Tibial nerve (tissue), 4 donors: Measurements from ENCODE around the gene MFSD11. TPM values are rescaled to one million over a fixed set of nuclear protein-coding genes. Genes with fewer than 3 reads are reported as not detected.
"Not testable (repeated sequence)": the region's sequence is repeated elsewhere in the genome, so short reads cannot be mapped to it uniquely, and the experiment has no call there.

ENCODE experiments used
- DNase-seq, 2 donors: peaks; one replicate each; pipeline ENCODE4 v3.0.0-alpha.2; 2019; ENCODE audit warnings: low spot score in 2 of 2
- H3K27ac ChIP-seq, 4 donors: fragments of 200-600 bp; sonication (generic) in 3 of 4; one replicate each; pipeline ENCODE4 v1.5.1; 2017 to 2019; ENCODE audit warnings: mild to moderate bottlenecking in 1 of 4
- H3K27me3 ChIP-seq, 2 donors: fragments of 200-600 bp; sonication (generic) in 1 of 2; one replicate each; pipeline versions ENCODE4 v1.5.1 to v1.6.0; 2017 to 2019
- H3K36me3 ChIP-seq, 3 donors: fragments of 200-600 bp; sonication (generic); one replicate each; pipeline ENCODE4 v1.5.1; 2018 to 2019
- H3K4me1 ChIP-seq, 4 donors: fragments of 200-600 bp; sonication (generic) in 3 of 4; one replicate each; pipeline ENCODE4 v1.5.1; 2017 to 2019
- H3K4me3 ChIP-seq, 4 donors: fragments of 200-600 bp; sonication (generic) in 3 of 4; one replicate each; pipeline ENCODE4 v1.5.1; 2017 to 2019; ENCODE audit warnings: mild to moderate bottlenecking in 1 of 4, moderate library complexity in 1 of 4
- H3K9me3 ChIP-seq, 4 donors: fragments of 200-600 bp; sonication (generic) in 3 of 4; one replicate each; pipeline ENCODE4 v1.5.1; 2017 to 2019
- EP300 ChIP-seq, 2 donors: sonication (generic); formaldehyde crosslinking; IDR thresholded peaks; one replicate each; pipeline ENCODE4 v1.6.1; 2017; ENCODE audit warnings: antibody characterized with exemption in 2 of 2, mild to moderate bottlenecking in 1 of 2
- POLR2A ChIP-seq, 2 donors: fragments of 450-650 bp; IDR thresholded peaks; one replicate each; pipeline ENCODE4 v1.6.1; 2017; ENCODE audit warnings: antibody characterized with exemption in 2 of 2, mild to moderate bottlenecking in 2 of 2, moderate library complexity in 2 of 2
- WGBS, 2 donors: methylation state at CpG; one replicate each; pipeline ENCODE4 v1.1.5; 2018; 5-methylcytosine and 5-hydroxymethylcytosine counted together
- total RNA-seq, 4 donors: library from RNA; depleted of rRNA; stranded (reverse); fragments of >200 nt; gene quantifications; one replicate each; pipeline ENCODE4 v1.1.0, GENCODE V29; 2016
- TF ChIP-seq, protein P1 (sequence below), 5 experiments: fragments of 200-600 bp in 3 of 5; fragments of 450-650 bp in 2 of 5; sonication (generic) in 3 of 5; IDR thresholded peaks; one replicate each; pipeline ENCODE4 v1.5.1; 2016 to 2019; ENCODE audit warnings: antibody characterized with exemption in 5 of 5, mild to moderate bottlenecking in 3 of 5, moderate library complexity in 2 of 5

Gene MFSD11
- total RNA-seq, 4 donors from 2014 or later: 25.8 to 61.0 (median 37.1) TPM

DNA sequence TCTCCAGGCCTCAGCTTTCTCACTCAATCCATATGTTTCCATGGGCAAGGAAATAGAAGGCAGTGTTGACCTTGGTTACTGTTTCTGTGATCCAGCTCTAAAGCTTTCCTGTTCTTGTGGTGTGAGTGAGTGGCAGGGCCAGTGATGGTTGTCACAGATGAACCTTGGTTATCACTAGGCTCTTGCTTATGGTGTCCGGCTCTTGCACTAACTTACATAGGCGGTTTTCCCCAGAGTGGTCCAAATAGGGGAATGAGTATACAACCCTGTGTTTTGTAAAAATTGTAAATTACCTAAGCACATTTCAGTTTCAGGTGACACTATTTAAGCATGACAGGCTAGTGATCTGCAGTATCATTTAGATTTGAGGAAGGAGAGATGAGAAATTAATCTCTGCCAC is 6.8 kb downstream of the MFSD11 start:
- Histone ChIP-seq H3K4me1 (peaks cover 0 to 19% (median 4%) of the 10 kb centered on the region in 4 donors), H3K4me3 (no peak overlapping the region), H3K36me3 (peaks cover 0 to 80% (median 11%) of the 10 kb centered on the region in 3 donors), H3K9me3 (no peaks in the 10 kb centered on the region), H3K27ac (no peak overlapping the region), H3K27me3 (no peaks in the 10 kb centered on the region)
- DNase-seq: no peak
- 97 to 100% methylated on average over 2 of the region's 2 CpGs for WGBS, 2 donors
- TF ChIP-seq, protein P1, sequence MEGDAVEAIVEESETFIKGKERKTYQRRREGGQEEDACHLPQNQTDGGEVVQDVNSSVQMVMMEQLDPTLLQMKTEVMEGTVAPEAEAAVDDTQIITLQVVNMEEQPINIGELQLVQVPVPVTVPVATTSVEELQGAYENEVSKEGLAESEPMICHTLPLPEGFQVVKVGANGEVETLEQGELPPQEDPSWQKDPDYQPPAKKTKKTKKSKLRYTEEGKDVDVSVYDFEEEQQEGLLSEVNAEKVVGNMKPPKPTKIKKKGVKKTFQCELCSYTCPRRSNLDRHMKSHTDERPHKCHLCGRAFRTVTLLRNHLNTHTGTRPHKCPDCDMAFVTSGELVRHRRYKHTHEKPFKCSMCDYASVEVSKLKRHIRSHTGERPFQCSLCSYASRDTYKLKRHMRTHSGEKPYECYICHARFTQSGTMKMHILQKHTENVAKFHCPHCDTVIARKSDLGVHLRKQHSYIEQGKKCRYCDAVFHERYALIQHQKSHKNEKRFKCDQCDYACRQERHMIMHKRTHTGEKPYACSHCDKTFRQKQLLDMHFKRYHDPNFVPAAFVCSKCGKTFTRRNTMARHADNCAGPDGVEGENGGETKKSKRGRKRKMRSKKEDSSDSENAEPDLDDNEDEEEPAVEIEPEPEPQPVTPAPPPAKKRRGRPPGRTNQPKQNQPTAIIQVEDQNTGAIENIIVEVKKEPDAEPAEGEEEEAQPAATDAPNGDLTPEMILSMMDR (IDR thresholded peaks at IDR 0.05): no peak
- no peak for TF ChIP-seq POLR2A (IDR thresholded peaks at IDR 0.05)

DNA sequence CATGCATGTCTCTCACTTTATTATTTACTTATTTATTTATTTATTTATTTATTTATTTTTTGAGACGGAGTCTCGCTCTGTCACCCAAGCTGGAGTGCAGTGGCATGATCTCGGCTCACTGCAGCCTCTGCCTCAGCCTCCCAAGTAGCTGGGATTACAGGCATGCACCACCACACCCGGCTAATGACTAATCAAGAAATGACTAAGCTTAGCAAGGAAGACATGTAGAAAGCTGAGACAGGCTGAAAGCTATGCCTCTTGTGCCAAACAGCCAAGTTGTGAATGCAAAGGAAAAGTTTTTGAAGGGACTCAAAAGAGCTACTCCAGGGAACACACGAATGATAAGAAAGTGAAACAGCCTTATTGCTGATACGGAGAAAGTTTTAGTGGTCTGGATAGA is 7.9 kb downstream of the MFSD11 start:
- not testable (repeated sequence) for H3K27ac ChIP-seq, H3K9me3 ChIP-seq, DNase-seq, H3K4me1 ChIP-seq, H3K27me3 ChIP-seq, H3K4me3 ChIP-seq
- WGBS, 2 donors: 96 to 98% methylated on average over 6 of the region's 6 CpGs
- peaks cover 0 to 84% (median 11%) of the 10 kb centered on the region in 3 donors for H3K36me3 ChIP-seq

DNA sequence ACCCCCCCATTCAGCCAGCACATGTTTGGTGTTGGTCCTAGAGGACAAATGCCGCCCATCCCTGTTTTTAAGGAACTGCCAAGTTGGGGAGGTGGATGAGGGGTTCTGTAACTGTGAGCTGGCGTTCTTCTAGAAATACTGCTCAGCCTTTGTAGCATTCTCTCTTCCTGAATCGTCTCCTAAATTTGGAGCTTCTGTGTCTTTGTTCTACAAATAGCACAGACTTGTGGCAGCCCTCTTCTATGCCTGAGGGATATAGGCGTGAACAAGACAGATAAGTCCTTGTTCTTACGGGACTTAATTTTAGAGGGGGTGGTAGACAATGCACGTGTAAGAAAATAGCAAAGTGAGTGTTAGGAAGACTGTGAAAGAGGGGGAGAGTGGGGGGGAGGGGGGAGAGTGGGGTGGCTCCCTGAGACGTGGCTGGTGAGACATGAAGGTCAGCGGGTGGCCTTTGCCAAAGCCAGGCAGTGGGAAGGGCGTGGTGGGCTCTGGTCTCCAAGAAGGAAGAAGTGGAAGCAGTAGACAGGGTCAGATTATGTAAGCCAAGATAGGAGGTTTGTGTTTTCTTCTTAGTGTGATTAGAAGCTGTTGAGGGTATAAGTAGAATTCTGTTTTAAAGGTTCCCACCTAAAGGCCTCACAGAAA is 9.9 kb downstream of the MFSD11 start:
- TF ChIP-seq POLR2A (IDR thresholded peaks at IDR 0.05) (no peak), EP300 (IDR thresholded peaks at IDR 0.05) (no peak)
- TF ChIP-seq, protein P1 (IDR thresholded peaks at IDR 0.05): no peak
- peaks cover 0 to 12% (median 0%) of the 10 kb centered on the region in 4 donors for H3K4me1 ChIP-seq
- H3K27ac ChIP-seq: peak overlapping the region in 2 of 4 donors; percentile 28 to 37
- no peaks in the 10 kb centered on the region for H3K9me3 ChIP-seq
- no peak overlapping the region for H3K4me3 ChIP-seq
- H3K36me3 ChIP-seq: peaks cover 0 to 80% (median 11%) of the 10 kb centered on the region in 3 donors
- DNase-seq: no peak
- H3K27me3 ChIP-seq: no peaks in the 10 kb centered on the region
- 50 to 60% methylated on average over 9 of the region's 9 CpGs for WGBS, 2 donors

GRCh38 chr17:76748657-76749056 is 10.7 kb downstream of the MFSD11 start:
- no peak for DNase-seq
- TF ChIP-seq EP300 (IDR thresholded peaks at IDR 0.05): no peak
- TF ChIP-seq POLR2A (IDR thresholded peaks at IDR 0.05): no peak
- TF ChIP-seq, protein P1 (IDR thresholded peaks at IDR 0.05): no peak
- 100% methylated on average over 1 of the region's 1 CpG for WGBS, 2 donors
- no peaks in the 10 kb centered on the region for H3K27me3 ChIP-seq
- H3K36me3 ChIP-seq: peaks cover 0 to 75% (median 8%) of the 10 kb centered on the region in 3 donors
- peaks cover 0 to 12% (median 0%) of the 10 kb centered on the region in 4 donors for H3K4me1 ChIP-seq
- H3K27ac ChIP-seq: peak overlapping the region in 1 of 4 donors; percentile 28
- H3K9me3 ChIP-seq: no peaks in the 10 kb centered on the region
- no peak overlapping the region for H3K4me3 ChIP-seq

- Histone ChIP-seq H3K27me3 (no peaks in the 10 kb centered on the region), H3K4me1 (peaks cover 0 to 12% (median 0%) of the 10 kb centered on the region in 4 donors), H3K27ac (peak overlapping the region in 1 of 4 donors; percentile 40), H3K9me3 (no peaks in the 10 kb centered on the region), H3K36me3 (peaks cover 0 to 71% (median 0%) of the 10 kb centered on the region in 3 donors), H3K4me3 (no peak overlapping the region)
- TF ChIP-seq EP300 (IDR thresholded peaks at IDR 0.05) (no peak), POLR2A (IDR thresholded peaks at IDR 0.05) (no peak)
- TF ChIP-seq, protein P1 (IDR thresholded peaks at IDR 0.05): no peak
- no peak for DNase-seq
- WGBS, 2 donors: 49 to 59% methylated on average over 3 of the region's 3 CpGs
These were observed 13.6 kb downstream of the MFSD11 start for GRCh38 chr17:76751416-76751993.
